PC-3 (cell line): ENCODE data around the gene TNP2. TPM values are rescaled to one million over a fixed set of nuclear protein-coding genes. Genes with fewer than 3 reads are reported as not detected.

Experiments
- ATAC-seq: fragments of 200-7000 bp; cut with Tn5 transposase; 2 replicates; pipeline ENCODE4 v1.9.1; 2020; ENCODE audit warnings: mild to moderate bottlenecking, moderate library complexity
- BruUV-seq: library from RNA; stranded (reverse); fragments of 400-500 nt; replicated peaks from 2 replicates; lab custom pipeline; 2021; lab: Mats Ljungman, UMichigan
- CTCF ChIA-PET: fragments of 300-600 bp; sonication (Branson Sonifier 250); formaldehyde crosslinking; loops from one replicate; lab custom pipeline; 2022; ENCODE audit warnings: antibody characterized with exemption; lab: Charles Lee
- POLR2A ChIA-PET: fragments of 300-600 bp; sonication (Branson Sonifier 250); formaldehyde crosslinking; loops from one replicate; lab custom pipeline; 2022; ENCODE audit warnings: antibody characterized with exemption; ENCODE audit not compliant: unreplicated experiment; lab: Charles Lee
- DNase-seq: peaks from one replicate; pipeline ENCODE4 v3.0.0-alpha.2; 2015
- H2AFZ ChIP-seq: fragments of 300-600 bp; sonication (generic); 2 replicates; pipeline ENCODE4 v1.6.0; 2016; ENCODE audit warnings: antibody characterized with exemption, low read length
- H3F3A ChIP-seq: fragments of 300-600 bp; sonication (generic); one replicate; pipeline ENCODE4 v1.6.0; 2017; ENCODE audit warnings: antibody characterized with exemption, low read length, control low read depth, mild to moderate bottlenecking; ENCODE audit not compliant: unreplicated experiment
- H3K27ac ChIP-seq: fragments of 300-600 bp; sonication (generic); 2 replicates; pipeline ENCODE4 v1.5.1; 2016; ENCODE audit warnings: mild to moderate bottlenecking, low read length
- H3K27me3 ChIP-seq: fragments of 300-600 bp; sonication (generic); 2 replicates; pipeline ENCODE4 v1.6.1; 2016; ENCODE audit warnings: low read length, mixed read lengths
- H3K36me3 ChIP-seq: fragments of 300-600 bp; sonication (generic); 2 replicates; pipeline ENCODE4 v1.6.1; 2016; ENCODE audit warnings: low read depth, mixed run types, low read length, mixed read lengths
- H3K4me1 ChIP-seq: fragments of 300-600 bp; sonication (generic); 2 replicates; pipeline ENCODE4 v1.5.1; 2016; ENCODE audit warnings: low read length; ENCODE audit not compliant: insufficient read depth
- H3K4me2 ChIP-seq: fragments of 300-600 bp; sonication (generic); 2 replicates; pipeline ENCODE4 v1.6.0; 2016; ENCODE audit warnings: low read length
- H3K4me3 ChIP-seq: fragments of 300-600 bp; sonication (generic); 2 replicates; pipeline ENCODE4 v1.5.1; 2016; ENCODE audit warnings: mild to moderate bottlenecking, low read length, mixed read lengths
- H3K79me2 ChIP-seq: fragments of 300-600 bp; sonication (generic); 2 replicates; pipeline ENCODE4 v1.6.1; 2017; ENCODE audit warnings: low read length, mixed read lengths
- H3K9ac ChIP-seq: fragments of 300-600 bp; sonication (generic); 2 replicates; pipeline ENCODE4 v1.6.0; 2016; ENCODE audit warnings: mild to moderate bottlenecking, low read length
- H3K9me2 ChIP-seq: fragments of 300-600 bp; sonication (generic); replicated peaks from 2 replicates; pipeline ENCODE4 v1.6.1; 2016; ENCODE audit warnings: mixed run types, low read length, mixed read lengths
- H3K9me3 ChIP-seq: fragments of 300-600 bp; sonication (generic); 2 replicates; pipeline ENCODE4 v1.6.1; 2016; ENCODE audit warnings: low read length, mixed read lengths
- H4K20me1 ChIP-seq: fragments of 300-600 bp; sonication (generic); 2 replicates; pipeline ENCODE4 v1.6.1; 2016; ENCODE audit warnings: low read length, mixed read lengths
- CTCF ChIP-seq: fragments of 300-600 bp; sonication (generic); conservative IDR thresholded peaks from 2 replicates; pipeline ENCODE4 v1.5.1; 2017; ENCODE audit warnings: antibody characterized with exemption, low read depth, mild to moderate bottlenecking, low read length
- EZH2 ChIP-seq: fragments of 300-600 bp; sonication (generic); IDR thresholded peaks from one replicate; pipeline ENCODE4 v1.6.1; 2017; ENCODE audit warnings: antibody characterized with exemption, mild to moderate bottlenecking, low read length; ENCODE audit not compliant: unreplicated experiment
- EZH2phosphoT487 ChIP-seq: fragments of 300-600 bp; sonication (generic); IDR thresholded peaks from 2 replicates; pipeline ENCODE4 v1.6.1; 2018; ENCODE audit warnings: mild to moderate bottlenecking, antibody characterized with exemption, low read length, borderline replicate concordance
- intact Hi-C: fragments of 100-400 bp; cut with micrococcal nuclease; formaldehyde crosslinking; loops from 2 replicates; pipeline ENCODE4 v1.9.0; 2023
- total RNA-seq: library from RNA; depleted of rRNA; stranded (reverse); fragments of >200 nt; gene quantifications from 2 replicates; pipeline ENCODE4 v1.2.3, GENCODE V29; 2014

Gene TNP2
- total RNA-seq, 1 experiment from 2014 or later = not detected

GRCh38 chr16:11273721-11274324, 4.7 kb upstream of the TNP2 start:
- Histone ChIP-seq H3K9me2 (no peaks in the 10 kb centered on the region), H4K20me1 (no peaks in the 10 kb centered on the region), H3K4me1 (no peaks in the 10 kb centered on the region), H3K9me3 (no peaks in the 10 kb centered on the region), H3K36me3 (no peaks in the 10 kb centered on the region), H3K79me2 (no peaks in the 10 kb centered on the region), H3K9ac (no peak overlapping the region), H2AFZ (no peak overlapping the region), H3K4me2 (no peak overlapping the region), H3F3A (no peaks in the 10 kb centered on the region), H3K27ac (no peak overlapping the region), H3K27me3 (no peaks in the 10 kb centered on the region), H3K4me3 (no peak overlapping the region)
- DNase-seq = no peak
- intact Hi-C loops = no loop called here
- no TSS peak for BruUV-seq
- CTCF ChIA-PET = no interaction called here
- ATAC-seq = no peak
- POLR2A ChIA-PET = no interaction called here
- no peak for TF ChIP-seq EZH2
- TF ChIP-seq CTCF = no peak
- TF ChIP-seq EZH2phosphoT487 = no peak

GRCh38 chr16:11272921-11273720, 4.0 kb upstream of the TNP2 start, which contains the start of gene PRM3:
TSS of gene PRM3 (minus strand) at chr16:11273629. CDS start at chr16:11273595, 34 bp downstream.
- POLR2A ChIA-PET = no interaction called here

GRCh38 chr16:11272484-11272883, 3.4 kb upstream of the TNP2 start:
- Histone ChIP-seq H3K27ac (no peak overlapping the region), H3K4me2 (no peak overlapping the region), H3K9me3 (no peaks in the 10 kb centered on the region), H3F3A (no peaks in the 10 kb centered on the region), H3K27me3 (no peaks in the 10 kb centered on the region), H3K79me2 (no peaks in the 10 kb centered on the region), H3K9me2 (no peaks in the 10 kb centered on the region), H3K4me3 (no peak overlapping the region), H3K9ac (no peak overlapping the region), H3K36me3 (no peaks in the 10 kb centered on the region), H2AFZ (no peak overlapping the region), H4K20me1 (no peaks in the 10 kb centered on the region), H3K4me1 (no peaks in the 10 kb centered on the region)
- no TSS peak for BruUV-seq
- intact Hi-C loops = no loop called here
- POLR2A ChIA-PET = no interaction called here
- CTCF ChIA-PET = no interaction called here
- ATAC-seq = no peak
- DNase-seq = no peak
- TF ChIP-seq EZH2 (no peak), CTCF (no peak), EZH2phosphoT487 (no peak)

More at GRCh38 chr16:11272921-11273720, 4.0 kb upstream of the TNP2 start, which contains the start of gene PRM3:
- BruUV-seq = no TSS peak
- Histone ChIP-seq H3F3A (no peaks in the 10 kb centered on the region), H3K9me3 (no peaks in the 10 kb centered on the region), H3K27me3 (no peaks in the 10 kb centered on the region), H4K20me1 (no peaks in the 10 kb centered on the region), H3K9me2 (no peaks in the 10 kb centered on the region), H2AFZ (no peak within 1 kb of the TSS), H3K79me2 (no peaks in the 10 kb centered on the region), H3K4me1 (no peaks in the 10 kb centered on the region), H3K27ac (no peak within 1 kb of the TSS), H3K36me3 (no peaks in the 10 kb centered on the region), H3K4me3 (no peak within 1 kb of the TSS), H3K9ac (no peak within 1 kb of the TSS), H3K4me2 (no peak within 1 kb of the TSS)
- TF ChIP-seq EZH2phosphoT487 (no peak), EZH2 (no peak)
- CTCF ChIA-PET = no interaction called here
- ATAC-seq = no peak
- no peak for DNase-seq
- intact Hi-C loops = no loop called here
